Gastrocnemius medialis (tissue), 4 donors: ENCODE data around the gene TPH2. TPM values are rescaled to one million over a fixed set of nuclear protein-coding genes. Genes with fewer than 3 reads are reported as not detected.

Experiments
- ATAC-seq, 2 donors: fragments of 150-250 bp; one replicate each; pipeline ENCODE4 v1.9.1; 2016
- DNase-seq, 2 donors: peaks; one replicate each; pipeline ENCODE4 v3.0.0-alpha.2; 2019
- H3K27ac ChIP-seq, 4 donors: fragments of 200-600 bp; sonication (generic); 1 replicate in 1 of 4; 2 replicates in 3 of 4; pipeline ENCODE4 v1.5.1; 2016 to 2018; ENCODE audit warnings: mild to moderate bottlenecking in 2 of 4, moderate library complexity in 1 of 4
- H3K27me3 ChIP-seq, 3 donors: fragments of 200-600 bp; sonication (generic) in 2 of 3; 1 replicate in 1 of 3; 2 replicates in 2 of 3; pipeline versions ENCODE4 v1.5.1 to v1.6.0; 2016 to 2019; ENCODE audit warnings: mild to moderate bottlenecking in 1 of 3, moderate library complexity in 1 of 3
- H3K36me3 ChIP-seq, 2 donors: fragments of 200-600 bp; sonication (generic) in 1 of 2; one replicate each; pipeline ENCODE4 v1.5.1; 2017 to 2018
- H3K4me1 ChIP-seq, 2 donors: fragments of 200-600 bp; sonication (generic) in 1 of 2; one replicate each; pipeline ENCODE4 v1.5.1; 2016 to 2017; ENCODE audit warnings: mild to moderate bottlenecking in 2 of 2
- H3K4me3 ChIP-seq, 4 donors: fragments of 200-600 bp; sonication (generic) in 3 of 4; 1 replicate in 1 of 4; 2 replicates in 3 of 4; pipeline ENCODE4 v1.5.1; 2016 to 2019; ENCODE audit warnings: mild to moderate bottlenecking in 2 of 4
- H3K9me3 ChIP-seq, 3 donors: fragments of 200-600 bp; sonication (generic) in 2 of 3; 1 replicate in 1 of 3; 2 replicates in 2 of 3; pipeline ENCODE4 v1.5.1; 2016 to 2019
- POLR2A ChIP-seq, 2 donors: fragments of 450-650 bp; IDR thresholded peaks; one replicate each; pipeline ENCODE4 v1.6.1; 2017; ENCODE audit warnings: antibody characterized with exemption in 2 of 2, mild to moderate bottlenecking in 2 of 2, moderate library complexity in 2 of 2
- in situ Hi-C, 4 donors: fragments of 200-750 bp; cut with MboI; loops; one replicate each; pipeline versions ENCODE4 v1.15.0 to v1.8.0; 2017; ENCODE audit warnings: low sequenced_read_pairs in 4 of 4
- intact Hi-C: fragments of 100-400 bp; cut with DNase I; formaldehyde crosslinking; loops from one replicate; pipeline ENCODE4 v1.15.1; 2023; ENCODE audit warnings: low total_unique reads
- total RNA-seq, 4 donors: library from RNA; depleted of rRNA; stranded (reverse); fragments of >200 nt; gene quantifications; one replicate each; pipeline versions ENCODE4 v1.1.0 to v1.2.3, GENCODE V29; 2016
- TF ChIP-seq, protein P1 (sequence below), 5 experiments: fragments of 450-650 bp in 3 of 5; fragments of 200-600 bp in 2 of 5; sonication (generic) in 2 of 5; IDR thresholded peaks in 4 of 5; conservative IDR thresholded peaks in 1 of 5; 1 replicate in 4 of 5; 2 replicates in 1 of 5; pipeline ENCODE4 v1.5.1; 2016 to 2019; ENCODE audit warnings: antibody characterized with exemption in 5 of 5, mild to moderate bottlenecking in 3 of 5, moderate library complexity in 3 of 5

Gene TPH2
- total RNA-seq, 4 donors from 2014 or later, result not detected

DNA sequence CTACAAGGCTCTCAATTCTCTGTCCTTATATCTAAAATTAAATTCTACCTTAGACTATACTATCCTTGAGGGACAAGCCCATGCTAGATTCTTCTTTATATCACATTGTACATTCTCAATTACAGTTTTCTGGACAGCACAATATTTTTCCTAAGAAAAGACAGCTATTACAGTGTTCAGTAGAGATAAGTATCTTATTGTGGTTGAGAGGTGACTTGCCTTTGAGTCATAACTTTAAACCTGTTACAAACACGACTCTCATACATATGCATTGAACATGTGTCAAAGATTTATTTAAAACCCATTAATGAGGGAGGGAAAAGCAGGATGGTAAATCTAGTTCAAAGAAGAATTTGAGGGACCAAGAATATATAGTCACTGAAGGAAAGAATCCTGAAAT, 61.1 kb downstream of the TPH2 start:
- DNase-seq (no peak), ATAC-seq (no peak)
- in situ Hi-C loops, result no loop called here
- H3K27me3 ChIP-seq, result no peaks in the 10 kb centered on the region
- no peak overlapping the region for H3K4me3 ChIP-seq
- no peaks in the 10 kb centered on the region for H3K4me1 ChIP-seq
- H3K9me3 ChIP-seq, result no peaks in the 10 kb centered on the region
- H3K27ac ChIP-seq, result no peak overlapping the region
- intact Hi-C loops, result no loop called here
- H3K36me3 ChIP-seq, result no peaks in the 10 kb centered on the region
- no peak for TF ChIP-seq POLR2A (IDR thresholded peaks at IDR 0.05)
- TF ChIP-seq, protein P1, sequence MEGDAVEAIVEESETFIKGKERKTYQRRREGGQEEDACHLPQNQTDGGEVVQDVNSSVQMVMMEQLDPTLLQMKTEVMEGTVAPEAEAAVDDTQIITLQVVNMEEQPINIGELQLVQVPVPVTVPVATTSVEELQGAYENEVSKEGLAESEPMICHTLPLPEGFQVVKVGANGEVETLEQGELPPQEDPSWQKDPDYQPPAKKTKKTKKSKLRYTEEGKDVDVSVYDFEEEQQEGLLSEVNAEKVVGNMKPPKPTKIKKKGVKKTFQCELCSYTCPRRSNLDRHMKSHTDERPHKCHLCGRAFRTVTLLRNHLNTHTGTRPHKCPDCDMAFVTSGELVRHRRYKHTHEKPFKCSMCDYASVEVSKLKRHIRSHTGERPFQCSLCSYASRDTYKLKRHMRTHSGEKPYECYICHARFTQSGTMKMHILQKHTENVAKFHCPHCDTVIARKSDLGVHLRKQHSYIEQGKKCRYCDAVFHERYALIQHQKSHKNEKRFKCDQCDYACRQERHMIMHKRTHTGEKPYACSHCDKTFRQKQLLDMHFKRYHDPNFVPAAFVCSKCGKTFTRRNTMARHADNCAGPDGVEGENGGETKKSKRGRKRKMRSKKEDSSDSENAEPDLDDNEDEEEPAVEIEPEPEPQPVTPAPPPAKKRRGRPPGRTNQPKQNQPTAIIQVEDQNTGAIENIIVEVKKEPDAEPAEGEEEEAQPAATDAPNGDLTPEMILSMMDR (IDR thresholded peaks at IDR 0.05 in 4 of 5, conservative IDR thresholded peaks at IDR 0.05 in 1 of 5), result no peak

DNA sequence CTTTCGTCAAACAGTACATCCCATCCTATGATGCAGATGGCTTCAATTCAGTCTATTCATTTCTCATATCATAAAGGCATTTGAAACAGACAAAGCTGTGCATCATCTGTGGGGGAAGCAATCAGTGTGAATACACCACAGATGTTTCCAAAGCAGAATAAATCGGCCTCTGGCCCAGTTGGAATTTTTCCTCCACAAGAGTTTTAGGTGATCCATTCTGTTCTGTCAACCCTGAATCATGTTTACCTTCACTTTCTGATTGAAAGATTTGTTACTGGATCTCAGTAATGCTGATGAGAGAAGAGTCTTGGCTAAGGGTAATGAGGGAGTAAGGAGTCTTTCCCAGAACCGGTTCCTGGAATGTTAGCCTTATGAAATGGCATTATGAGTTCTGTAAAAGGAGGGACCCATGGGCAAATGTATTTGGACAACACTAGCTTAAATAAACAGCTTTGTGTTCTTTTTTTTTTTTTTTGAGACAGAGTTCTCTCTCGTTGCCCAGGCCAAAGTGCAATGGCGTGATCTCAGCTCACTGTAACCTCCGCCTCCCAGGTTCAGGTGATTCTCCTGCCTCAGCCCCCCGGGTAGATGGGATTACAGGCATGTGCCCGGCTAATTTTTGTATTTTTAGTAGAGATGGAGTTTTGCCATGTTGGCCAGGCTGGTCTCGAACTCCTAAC, 62.5 kb downstream of the TPH2 start:
- Histone ChIP-seq H3K36me3 (no peaks in the 10 kb centered on the region), H3K4me3 (no peak overlapping the region), H3K9me3 (no peaks in the 10 kb centered on the region), H3K27ac (no peak overlapping the region), H3K4me1 (no peaks in the 10 kb centered on the region), H3K27me3 (no peaks in the 10 kb centered on the region)
- in situ Hi-C loops (no loop called here), intact Hi-C loops (no loop called here)
- TF ChIP-seq, protein P1 (IDR thresholded peaks at IDR 0.05 in 4 of 5, conservative IDR thresholded peaks at IDR 0.05 in 1 of 5), result no peak
- no peak for TF ChIP-seq POLR2A (IDR thresholded peaks at IDR 0.05)
- DNase-seq (no peak), ATAC-seq (no peak)

DNA sequence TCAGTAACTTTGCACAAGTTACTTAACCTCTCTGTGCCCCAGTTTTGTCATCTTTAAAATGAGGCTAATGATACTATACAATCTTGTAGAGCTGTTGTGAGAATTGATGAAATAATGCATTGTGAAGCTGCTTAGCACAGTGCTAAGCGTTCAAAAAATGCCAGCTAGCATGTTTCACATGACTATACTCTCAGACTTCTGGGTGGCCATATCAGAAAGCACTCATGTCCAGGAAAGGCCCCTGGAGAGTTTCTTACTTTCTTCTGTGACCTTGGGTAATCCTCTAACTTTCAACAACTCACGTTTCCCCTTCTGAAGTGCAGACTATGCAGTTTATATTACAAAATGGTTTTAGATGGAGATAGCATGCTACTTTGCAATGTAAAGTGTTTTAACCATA, 68.1 kb downstream of the TPH2 start:
- H3K4me1 ChIP-seq, result no peaks in the 10 kb centered on the region
- H3K4me3 ChIP-seq, result no peak overlapping the region
- in situ Hi-C loops (no loop called here), intact Hi-C loops (no loop called here)
- ATAC-seq (no peak), DNase-seq (no peak)
- H3K27ac ChIP-seq, result no peak overlapping the region
- H3K36me3 ChIP-seq, result no peaks in the 10 kb centered on the region
- no peaks in the 10 kb centered on the region for H3K27me3 ChIP-seq
- no peaks in the 10 kb centered on the region for H3K9me3 ChIP-seq
- TF ChIP-seq POLR2A (IDR thresholded peaks at IDR 0.05), result no peak
- TF ChIP-seq, protein P1 (IDR thresholded peaks at IDR 0.05 in 4 of 5, conservative IDR thresholded peaks at IDR 0.05 in 1 of 5), result no peak

DNA sequence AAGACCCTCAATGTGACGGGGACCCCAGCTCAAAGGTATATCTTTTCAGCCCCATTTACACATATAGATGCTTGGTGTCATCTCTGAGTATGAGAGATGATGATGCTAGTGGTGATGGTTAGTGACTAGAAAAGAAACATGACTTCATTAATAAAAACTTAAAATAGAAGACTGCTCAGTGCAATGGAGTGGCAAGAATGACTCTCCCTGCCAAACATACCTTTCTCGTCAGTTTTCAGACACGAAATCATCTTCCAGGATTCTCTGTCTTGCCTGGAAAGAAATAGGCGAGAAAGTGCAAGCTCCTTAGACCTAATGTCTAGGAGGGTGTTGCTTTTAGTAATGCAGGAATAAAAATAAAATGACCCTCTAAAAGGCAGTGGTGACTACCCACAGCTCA, 71.7 kb downstream of the TPH2 start:
- Histone ChIP-seq H3K27ac (no peak overlapping the region), H3K27me3 (no peaks in the 10 kb centered on the region), H3K4me1 (no peaks in the 10 kb centered on the region), H3K4me3 (no peak overlapping the region), H3K9me3 (no peaks in the 10 kb centered on the region), H3K36me3 (no peaks in the 10 kb centered on the region)
- intact Hi-C loops, result loop anchor here (10.0 kb wide), 1 partner anchor 274 kb away; no protein-coding TSS in a partner anchor
- DNase-seq (no peak), ATAC-seq (no peak)
- in situ Hi-C loops, result no loop called here
- TF ChIP-seq, protein P1 (IDR thresholded peaks at IDR 0.05 in 4 of 5, conservative IDR thresholded peaks at IDR 0.05 in 1 of 5), result no peak
- TF ChIP-seq POLR2A (IDR thresholded peaks at IDR 0.05), result no peak

DNA sequence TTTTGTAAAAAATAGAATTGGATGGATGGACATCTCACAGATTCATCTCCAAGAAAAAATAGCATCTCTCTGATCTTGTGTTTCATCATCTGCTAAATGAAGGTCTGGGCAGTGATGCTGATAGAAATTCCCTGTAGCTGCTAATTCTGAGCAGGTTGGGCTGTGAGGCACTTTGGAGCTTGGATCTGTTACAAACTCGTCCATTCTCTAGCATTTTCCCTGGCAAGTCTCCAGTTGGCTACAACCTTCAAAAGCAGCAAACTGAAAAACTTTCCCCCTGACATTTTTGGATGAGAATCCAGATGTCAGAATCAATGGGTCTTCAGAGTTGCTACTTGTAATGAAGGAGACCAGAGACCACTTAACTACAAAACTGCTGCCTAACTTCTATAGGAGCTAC, 72.7 kb downstream of the TPH2 start:
- ATAC-seq (no peak), DNase-seq (no peak)
- TF ChIP-seq, protein P1 (IDR thresholded peaks at IDR 0.05 in 4 of 5, conservative IDR thresholded peaks at IDR 0.05 in 1 of 5), result no peak
- no peak for TF ChIP-seq POLR2A (IDR thresholded peaks at IDR 0.05)
- Histone ChIP-seq H3K36me3 (no peaks in the 10 kb centered on the region), H3K9me3 (no peaks in the 10 kb centered on the region), H3K4me1 (no peaks in the 10 kb centered on the region), H3K4me3 (no peak overlapping the region), H3K27me3 (no peaks in the 10 kb centered on the region), H3K27ac (no peak overlapping the region)
- in situ Hi-C loops (no loop called here), intact Hi-C loops (loop anchor here (10.0 kb wide), 1 partner anchor 273 kb away; no protein-coding TSS in a partner anchor)
